Smooth muscle cell (in vitro differentiated cells): Measurements from ENCODE around the gene ZHX3. TPM values are rescaled to one million over a fixed set of nuclear protein-coding genes. Genes with fewer than 3 reads are reported as not detected.

Source experiments
- DNase-seq: peaks from one replicate; lab custom pipeline; 2025; ENCODE audit not compliant: unreplicated experiment; lab: John Stamatoyannopoulos, UW
- H2AFZ ChIP-seq: fragments of 200-600 bp; sonication (generic); 2 replicates; pipeline ENCODE4 v1.6.0; 2016; ENCODE audit warnings: antibody characterized with exemption, low read depth, mild to moderate bottlenecking
- H3F3A ChIP-seq: fragments of 200-600 bp; sonication (generic); 2 replicates; pipeline ENCODE4 v1.6.0; 2017; ENCODE audit warnings: antibody characterized with exemption, low read depth
- H3K27ac ChIP-seq: fragments of 200-600 bp; sonication (generic); 2 replicates; pipeline ENCODE4 v1.5.1; 2016; ENCODE audit warnings: low read depth, mild to moderate bottlenecking
- H3K27me3 ChIP-seq: fragments of 200-600 bp; sonication (generic); 2 replicates; pipeline ENCODE4 v1.6.1; 2016; ENCODE audit warnings: low read depth, mild to moderate bottlenecking
- H3K36me3 ChIP-seq: fragments of 200-600 bp; sonication (generic); 2 replicates; pipeline ENCODE4 v1.5.1; 2016; ENCODE audit warnings: low read depth
- H3K4me1 ChIP-seq: fragments of 200-600 bp; sonication (generic); 2 replicates; pipeline ENCODE4 v1.5.1; 2016; ENCODE audit warnings: low read depth
- H3K4me2 ChIP-seq: fragments of 200-600 bp; sonication (generic); 2 replicates; pipeline ENCODE4 v1.6.0; 2016; ENCODE audit warnings: mild to moderate bottlenecking
- H3K4me3 ChIP-seq: fragments of 200-600 bp; sonication (generic); 2 replicates; pipeline ENCODE4 v1.5.1; 2016; ENCODE audit warnings: mild to moderate bottlenecking
- H3K79me2 ChIP-seq: fragments of 200-600 bp; sonication (generic); 2 replicates; pipeline ENCODE4 v1.6.0; 2016; ENCODE audit warnings: low read depth, mild to moderate bottlenecking
- H3K9ac ChIP-seq: fragments of 200-600 bp; sonication (generic); 2 replicates; pipeline ENCODE4 v1.6.0; 2016; ENCODE audit warnings: low read depth
- H3K9me3 ChIP-seq: fragments of 200-600 bp; sonication (generic); replicated peaks from 2 replicates; pipeline ENCODE4 v1.5.1; 2016; ENCODE audit warnings: low read depth
- H4K20me1 ChIP-seq: fragments of 200-600 bp; sonication (generic); 2 replicates; pipeline ENCODE4 v1.6.0; 2016; ENCODE audit warnings: low read depth
- WGBS: methylation state at CpG from one replicate; pipeline ENCODE4 v1.1.7; 2016; ENCODE audit warnings: low lambda C conversion rate; 5-methylcytosine and 5-hydroxymethylcytosine counted together
- polyA plus RNA-seq: library from polyadenylated mRNA; unstranded; fragments of >200 nt; fragmentation: Nextera tagmentation; extraction: Ambion mirVana; gene quantifications from 2 replicates; pipeline ENCODE4 v1.2.1, GENCODE V29; 2016
- total RNA-seq: library from RNA; depleted of rRNA; stranded (reverse); fragments of >200 nt; gene quantifications from 2 replicates; pipeline ENCODE4 v1.2.3, GENCODE V29; 2014
- TF ChIP-seq, protein P1 (sequence below): fragments of 200-600 bp; sonication (generic); IDR thresholded peaks from 2 replicates; pipeline ENCODE4 v1.5.1; 2017; ENCODE audit warnings: borderline replicate concordance, mild to moderate bottlenecking, antibody characterized with exemption; ENCODE audit not compliant: insufficient read depth, poor library complexity, severe bottlenecking

ZHX3 gene
- total and polyA plus RNA-seq, 2 experiments from 2014 or later, result 10.1 to 17.1 TPM

DNA sequence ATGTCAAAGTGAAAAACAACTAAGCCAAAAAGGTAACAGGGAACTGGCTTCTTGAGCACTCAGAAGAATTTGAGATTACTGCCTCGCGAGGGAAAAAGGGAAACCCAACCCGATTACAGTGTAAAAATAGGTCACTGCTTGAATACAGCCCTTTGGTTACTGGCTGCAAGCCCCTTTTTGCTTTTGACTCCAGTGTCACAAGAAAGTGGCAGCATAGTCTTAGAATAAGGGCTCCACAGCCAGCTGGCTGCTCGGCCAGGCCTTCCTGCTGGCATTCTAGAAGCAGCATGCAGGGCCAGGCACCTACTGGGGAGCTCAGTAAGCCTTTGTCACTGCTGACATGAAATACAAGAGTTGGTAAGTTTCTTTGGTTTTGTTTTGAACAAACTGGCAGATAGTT is 83.0 kb downstream of the ZHX3 start:
- Histone ChIP-seq H3K36me3 (no peaks in the 10 kb centered on the region), H3F3A (no peaks in the 10 kb centered on the region), H3K4me3 (no peak overlapping the region), H3K9ac (peak overlapping the region; percentile 70), H3K4me1 (no peaks in the 10 kb centered on the region), H3K79me2 (no peaks in the 10 kb centered on the region), H3K9me3 (no peaks in the 10 kb centered on the region), H4K20me1 (no peaks in the 10 kb centered on the region), H3K27me3 (no peaks in the 10 kb centered on the region), H2AFZ (no peak overlapping the region), H3K4me2 (no peak overlapping the region), H3K27ac (peak overlapping the region; percentile 89)
- TF ChIP-seq, protein P1, sequence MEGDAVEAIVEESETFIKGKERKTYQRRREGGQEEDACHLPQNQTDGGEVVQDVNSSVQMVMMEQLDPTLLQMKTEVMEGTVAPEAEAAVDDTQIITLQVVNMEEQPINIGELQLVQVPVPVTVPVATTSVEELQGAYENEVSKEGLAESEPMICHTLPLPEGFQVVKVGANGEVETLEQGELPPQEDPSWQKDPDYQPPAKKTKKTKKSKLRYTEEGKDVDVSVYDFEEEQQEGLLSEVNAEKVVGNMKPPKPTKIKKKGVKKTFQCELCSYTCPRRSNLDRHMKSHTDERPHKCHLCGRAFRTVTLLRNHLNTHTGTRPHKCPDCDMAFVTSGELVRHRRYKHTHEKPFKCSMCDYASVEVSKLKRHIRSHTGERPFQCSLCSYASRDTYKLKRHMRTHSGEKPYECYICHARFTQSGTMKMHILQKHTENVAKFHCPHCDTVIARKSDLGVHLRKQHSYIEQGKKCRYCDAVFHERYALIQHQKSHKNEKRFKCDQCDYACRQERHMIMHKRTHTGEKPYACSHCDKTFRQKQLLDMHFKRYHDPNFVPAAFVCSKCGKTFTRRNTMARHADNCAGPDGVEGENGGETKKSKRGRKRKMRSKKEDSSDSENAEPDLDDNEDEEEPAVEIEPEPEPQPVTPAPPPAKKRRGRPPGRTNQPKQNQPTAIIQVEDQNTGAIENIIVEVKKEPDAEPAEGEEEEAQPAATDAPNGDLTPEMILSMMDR, result no peak
- DNase-seq, result no peak
- WGBS, result 85% methylated on average over 4 of the region's 4 CpGs

DNA sequence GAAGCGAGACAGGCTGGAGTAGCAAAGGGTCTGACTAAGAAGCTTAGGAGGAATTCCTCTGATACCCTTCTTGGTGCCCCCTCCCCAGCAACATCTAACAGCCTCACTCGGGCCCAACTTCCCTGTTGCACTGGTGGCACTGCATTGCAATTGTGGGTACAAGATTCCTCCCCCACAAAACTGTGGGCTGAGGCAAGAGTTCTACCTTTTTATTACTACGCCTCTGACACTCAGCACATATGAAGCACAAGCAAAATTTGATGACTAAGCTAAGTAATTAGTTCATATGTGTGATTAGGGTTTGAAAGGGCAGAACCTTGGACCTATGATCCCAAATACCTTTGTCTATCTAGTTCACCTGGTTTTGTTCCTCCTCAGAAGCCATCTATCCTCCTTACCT is 83.5 kb downstream of the ZHX3 start:
- Histone ChIP-seq H3K27ac (peak overlapping the region; percentile 89), H3K9ac (peak overlapping the region; percentile 70), H3K27me3 (no peaks in the 10 kb centered on the region), H3K9me3 (no peaks in the 10 kb centered on the region), H3K4me1 (no peaks in the 10 kb centered on the region), H2AFZ (no peak overlapping the region), H3K36me3 (no peaks in the 10 kb centered on the region), H4K20me1 (no peaks in the 10 kb centered on the region), H3K79me2 (no peaks in the 10 kb centered on the region), H3F3A (no peaks in the 10 kb centered on the region), H3K4me3 (no peak overlapping the region), H3K4me2 (no peak overlapping the region)
- no peak for DNase-seq
- 94% methylated on average over 3 of the region's 3 CpGs for WGBS
- TF ChIP-seq, protein P1, result no peak

DNA sequence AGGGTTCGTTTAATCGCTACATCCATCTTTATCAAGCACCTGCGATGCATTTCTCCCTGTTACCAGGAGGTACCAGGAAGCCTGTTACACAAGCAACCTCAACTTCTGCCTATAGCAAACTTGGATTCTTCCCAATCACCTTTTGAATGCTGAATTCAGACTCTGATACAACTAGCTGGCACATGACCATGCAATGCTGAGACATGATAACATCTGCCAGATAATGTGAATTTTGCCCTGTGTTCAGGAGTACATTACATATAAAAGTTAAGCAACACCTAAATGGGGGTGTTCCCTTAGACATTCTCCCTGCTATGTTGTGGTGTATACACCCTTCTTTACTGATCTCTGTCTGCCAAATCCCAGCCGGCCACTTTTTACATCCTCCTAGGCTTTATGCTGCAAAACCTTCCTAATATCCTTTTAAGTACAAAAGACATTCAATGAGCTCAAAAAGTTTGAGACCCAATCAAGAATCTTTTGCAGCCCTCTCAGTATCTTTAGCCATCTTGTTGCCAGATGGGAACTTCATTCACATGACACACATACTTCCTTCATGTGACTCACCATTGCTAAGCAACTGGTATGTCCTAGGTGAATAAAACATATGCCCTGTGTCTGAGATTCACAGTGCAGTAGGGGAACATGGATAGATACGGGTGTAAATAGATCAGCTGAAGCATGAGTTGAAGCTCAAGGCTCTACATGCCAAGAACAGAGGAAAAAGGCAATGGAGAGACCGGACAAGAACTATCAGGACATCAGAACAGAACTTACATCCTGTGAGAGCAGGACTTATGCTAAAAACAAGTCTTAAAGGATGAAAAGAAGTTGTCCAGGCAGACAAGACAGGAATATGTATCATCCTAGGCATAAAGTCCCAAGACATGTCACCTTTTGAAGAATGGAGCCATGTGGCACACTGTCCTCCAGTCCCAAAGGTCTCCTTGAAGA is 84.3 kb downstream of the ZHX3 start:
- Histone ChIP-seq H3K4me2 (peak overlapping the region; percentile 33), H3K36me3 (no peaks in the 10 kb centered on the region), H3K9me3 (no peaks in the 10 kb centered on the region), H3K79me2 (no peaks in the 10 kb centered on the region), H3K4me3 (no peak overlapping the region), H3K27me3 (no peaks in the 10 kb centered on the region), H2AFZ (no peak overlapping the region), H3K4me1 (no peaks in the 10 kb centered on the region), H3K27ac (peak overlapping the region; percentile 89), H4K20me1 (no peaks in the 10 kb centered on the region), H3K9ac (peak overlapping the region; percentile 70), H3F3A (no peaks in the 10 kb centered on the region)
- DNase-seq, result no peak
- WGBS, result 86% methylated on average over 6 of the region's 6 CpGs
- TF ChIP-seq, protein P1, result no peak

DNA sequence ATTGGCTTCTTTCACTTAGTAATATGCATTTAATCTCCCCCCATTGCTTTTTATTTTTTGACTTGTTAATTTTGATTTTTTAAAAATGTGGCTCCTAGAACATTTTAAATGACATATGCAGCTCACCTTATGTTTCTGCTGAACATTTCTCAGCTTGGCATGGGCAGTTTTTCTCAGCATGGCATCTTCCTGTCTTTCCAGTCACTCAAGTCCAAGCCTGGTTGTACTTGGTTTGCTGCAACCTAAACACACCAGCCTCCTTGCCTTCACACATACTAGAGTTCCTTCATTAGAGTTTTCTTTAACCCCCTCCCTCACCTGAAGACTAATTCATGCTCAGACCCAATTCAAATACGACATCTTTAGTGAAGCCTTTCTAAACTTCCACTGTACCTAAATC is 86.4 kb downstream of the ZHX3 start:
- no peaks in the 10 kb centered on the region for H3K27me3 ChIP-seq
- H3K4me2 ChIP-seq, result no peak overlapping the region
- DNase-seq, result no peak
- no peaks in the 10 kb centered on the region for H3F3A ChIP-seq
- H3K4me3 ChIP-seq, result no peak overlapping the region
- H2AFZ ChIP-seq, result no peak overlapping the region
- peak overlapping the region; percentile 58 for H3K9ac ChIP-seq
- TF ChIP-seq, protein P1, result no peak
- H3K79me2 ChIP-seq, result no peaks in the 10 kb centered on the region
- no peaks in the 10 kb centered on the region for H4K20me1 ChIP-seq
- H3K9me3 ChIP-seq, result no peaks in the 10 kb centered on the region
- H3K4me1 ChIP-seq, result no peaks in the 10 kb centered on the region
- WGBS, result 78% methylated on average over 1 of the region's 1 CpG
- peak overlapping the region; percentile 89 for H3K27ac ChIP-seq
- no peaks in the 10 kb centered on the region for H3K36me3 ChIP-seq
